Right atrium auricular region (tissue), 2 donors: Measurements from ENCODE around the gene AGBL4. TPM values are rescaled to one million over a fixed set of nuclear protein-coding genes. Genes with fewer than 3 reads are reported as not detected.

Experiments used
- DNase-seq: peaks from one replicate; pipeline ENCODE4 v3.0.0-alpha.2; 2019; ENCODE audit warnings: low spot score
- H3K27ac ChIP-seq, 2 donors: fragments of 200-600 bp; sonication (generic); 1 replicate in 1 of 2; 2 replicates in 1 of 2; pipeline ENCODE4 v1.5.1; 2016 to 2019
- H3K27me3 ChIP-seq, 2 donors: fragments of 200-600 bp; sonication (generic); one replicate each; pipeline versions ENCODE4 v1.5.1 to v1.6.0; 2017 to 2019
- H3K36me3 ChIP-seq: fragments of 200-600 bp; sonication (generic); one replicate; pipeline ENCODE4 v1.5.1; 2016
- H3K4me1 ChIP-seq, 2 donors: fragments of 200-600 bp; sonication (generic); one replicate each; pipeline versions ENCODE4 v1.5.1 to v1.6.0; 2017 to 2019
- H3K4me3 ChIP-seq, 2 donors: fragments of 200-600 bp; sonication (generic); 1 replicate in 1 of 2; 2 replicates in 1 of 2; pipeline ENCODE4 v1.5.1; 2017 to 2019; ENCODE audit warnings: mild to moderate bottlenecking in 1 of 2, moderate library complexity in 1 of 2
- H3K9me3 ChIP-seq, 2 donors: fragments of 200-600 bp; sonication (generic); one replicate each; pipeline ENCODE4 v1.5.1; 2019
- total RNA-seq, 2 donors: library from RNA; depleted of rRNA; stranded (reverse); fragments of >200 nt; gene quantifications; one replicate each; pipeline ENCODE4 v1.1.0, GENCODE V29; 2016
- TF ChIP-seq, protein P1 (sequence below), 2 donors: fragments of 200-600 bp; sonication (generic); IDR thresholded peaks; one replicate each; pipeline ENCODE4 v1.5.1; 2019; ENCODE audit warnings: antibody characterized with exemption in 2 of 2

Gene AGBL4
- total RNA-seq, 2 donors from 2014 or later = 0.94 to 1.7 TPM

- no peak overlapping the region for H3K27ac ChIP-seq
- no peaks in the 10 kb centered on the region for H3K27me3 ChIP-seq
- no peaks in the 10 kb centered on the region for H3K4me1 ChIP-seq
- H3K9me3 ChIP-seq = no peaks in the 10 kb centered on the region
- DNase-seq = no peak
- no peaks in the 10 kb centered on the region for H3K36me3 ChIP-seq
- TF ChIP-seq, protein P1, sequence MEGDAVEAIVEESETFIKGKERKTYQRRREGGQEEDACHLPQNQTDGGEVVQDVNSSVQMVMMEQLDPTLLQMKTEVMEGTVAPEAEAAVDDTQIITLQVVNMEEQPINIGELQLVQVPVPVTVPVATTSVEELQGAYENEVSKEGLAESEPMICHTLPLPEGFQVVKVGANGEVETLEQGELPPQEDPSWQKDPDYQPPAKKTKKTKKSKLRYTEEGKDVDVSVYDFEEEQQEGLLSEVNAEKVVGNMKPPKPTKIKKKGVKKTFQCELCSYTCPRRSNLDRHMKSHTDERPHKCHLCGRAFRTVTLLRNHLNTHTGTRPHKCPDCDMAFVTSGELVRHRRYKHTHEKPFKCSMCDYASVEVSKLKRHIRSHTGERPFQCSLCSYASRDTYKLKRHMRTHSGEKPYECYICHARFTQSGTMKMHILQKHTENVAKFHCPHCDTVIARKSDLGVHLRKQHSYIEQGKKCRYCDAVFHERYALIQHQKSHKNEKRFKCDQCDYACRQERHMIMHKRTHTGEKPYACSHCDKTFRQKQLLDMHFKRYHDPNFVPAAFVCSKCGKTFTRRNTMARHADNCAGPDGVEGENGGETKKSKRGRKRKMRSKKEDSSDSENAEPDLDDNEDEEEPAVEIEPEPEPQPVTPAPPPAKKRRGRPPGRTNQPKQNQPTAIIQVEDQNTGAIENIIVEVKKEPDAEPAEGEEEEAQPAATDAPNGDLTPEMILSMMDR (IDR thresholded peaks at IDR 0.05) = no peak
- no peak overlapping the region for H3K4me3 ChIP-seq
Measured at GRCh38 chr1:48823168-48823567, 1200.6 kb downstream of the AGBL4 start.

- Histone ChIP-seq H3K27ac (no peak overlapping the region), H3K4me1 (no peaks in the 10 kb centered on the region), H3K27me3 (no peaks in the 10 kb centered on the region), H3K4me3 (no peak overlapping the region), H3K36me3 (no peaks in the 10 kb centered on the region), H3K9me3 (no peaks in the 10 kb centered on the region)
- TF ChIP-seq, protein P1 (IDR thresholded peaks at IDR 0.05) = no peak
- no peak for DNase-seq
Measured at GRCh38 chr1:48820491-48820890, 1203.3 kb downstream of the AGBL4 start.

- Histone ChIP-seq H3K27me3 (no peaks in the 10 kb centered on the region), H3K4me1 (no peaks in the 10 kb centered on the region), H3K4me3 (no peak overlapping the region), H3K36me3 (no peaks in the 10 kb centered on the region), H3K27ac (no peak overlapping the region), H3K9me3 (no peaks in the 10 kb centered on the region)
- TF ChIP-seq, protein P1 (IDR thresholded peaks at IDR 0.05) = peak; percentile 52 to 81
- peak; percentile 60 for DNase-seq
Measured at GRCh38 chr1:48817505-48818114, 1206.1 kb downstream of the AGBL4 start.

DNA sequence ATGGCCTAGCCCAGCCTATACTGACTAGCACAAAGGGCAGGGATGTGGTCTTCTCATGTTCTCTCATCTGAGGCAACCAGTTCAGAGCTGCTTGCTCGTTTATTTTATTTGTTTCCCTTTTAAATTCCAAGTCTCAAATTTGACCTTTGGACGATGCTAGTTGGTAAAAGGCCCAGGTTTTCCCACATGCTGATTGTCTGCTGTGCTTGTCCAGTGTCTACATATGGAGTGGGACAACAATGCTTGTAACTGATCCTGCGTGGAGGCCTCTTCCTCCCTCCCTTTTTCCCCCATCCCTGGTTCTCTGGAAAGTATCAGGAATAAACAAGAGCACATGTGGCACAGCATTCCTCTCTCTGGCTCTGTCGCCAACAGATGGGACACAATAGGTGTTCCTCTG is 1213.0 kb downstream of the AGBL4 start:
- no peaks in the 10 kb centered on the region for H3K36me3 ChIP-seq
- H3K27ac ChIP-seq = no peak overlapping the region
- DNase-seq = no peak
- H3K9me3 ChIP-seq = no peaks in the 10 kb centered on the region
- TF ChIP-seq, protein P1 (IDR thresholded peaks at IDR 0.05) = no peak
- no peaks in the 10 kb centered on the region for H3K27me3 ChIP-seq
- H3K4me3 ChIP-seq = no peak overlapping the region
- no peaks in the 10 kb centered on the region for H3K4me1 ChIP-seq

DNA sequence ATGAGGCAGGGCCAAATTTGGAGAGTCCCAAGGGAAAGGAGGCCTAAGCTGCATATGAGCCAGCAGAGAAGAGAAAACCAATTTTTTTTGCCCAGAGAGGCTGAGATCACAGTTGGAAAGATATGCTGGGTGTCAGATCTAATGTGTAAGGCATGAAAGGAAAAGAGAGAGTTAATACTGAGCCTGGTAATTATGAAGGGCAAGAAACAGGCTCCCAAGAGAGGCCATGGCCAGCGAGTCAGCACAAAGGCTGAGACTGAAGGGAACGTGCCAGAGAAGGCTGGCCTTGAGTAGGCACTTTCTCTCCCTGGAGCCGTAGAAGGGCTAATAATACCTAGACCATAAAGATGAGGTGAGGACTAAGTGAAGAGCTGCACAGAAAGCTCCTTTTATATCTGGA is 1215.3 kb downstream of the AGBL4 start:
- DNase-seq = no peak
- H3K27ac ChIP-seq = no peak overlapping the region

More for the DNA sequence above, 1215.3 kb downstream of the AGBL4 start:
- Histone ChIP-seq H3K9me3 (no peaks in the 10 kb centered on the region), H3K4me1 (no peaks in the 10 kb centered on the region), H3K36me3 (no peaks in the 10 kb centered on the region), H3K4me3 (no peak overlapping the region), H3K27me3 (no peaks in the 10 kb centered on the region)
- TF ChIP-seq, protein P1 (IDR thresholded peaks at IDR 0.05) = no peak
